H1 (cell line): Measurements from ENCODE around the gene CMIP. TPM values are rescaled to one million over a fixed set of nuclear protein-coding genes. Genes with fewer than 3 reads are reported as not detected.

Source experiments
- CTCF ChIA-PET: fragments of 300-600 bp; sonication (Branson Sonifier 250); formaldehyde crosslinking; loops from one replicate; lab custom pipeline; 2021; ENCODE audit not compliant: partially characterized antibody; lab: Charles Lee
- POLR2A ChIA-PET: fragments of 300-600 bp; sonication (Branson Sonifier 250); formaldehyde crosslinking; loops from one replicate; lab custom pipeline; 2021; ENCODE audit warnings: inconsistent platforms; ENCODE audit not compliant: partially characterized antibody; lab: Charles Lee
- DNase-seq, 2 experiments: peaks; one replicate each; pipeline versions ENCODE4 v3.0.0 to v3.0.0-alpha.2; 2010 to 2022; ENCODE audit warnings: low spot score in 2 of 2, low read depth in 1 of 2, mixed read lengths in 1 of 2
- FAIRE-seq: peaks from 2 replicates; lab custom pipeline; 2011; peaks lifted over from hg19 to GRCh38; lab: Jason Lieb, UNC
- H2AFZ ChIP-seq: 2 replicates; pipeline ENCODE4 v1.8.1; 2012; ENCODE audit warnings: low read length, inconsistent platforms
- H2AK5ac ChIP-seq: 2 replicates; pipeline ENCODE4 v1.6.1; 2013; ENCODE audit warnings: low read depth, low read length
- H2BK120ac ChIP-seq: replicated peaks from 2 replicates; pipeline ENCODE3; 2013; ENCODE audit warnings: low read depth, low read length, inconsistent platforms
- H2BK12ac ChIP-seq: 2 replicates; pipeline ENCODE4 v1.6.1; 2013; ENCODE audit warnings: low read depth, low read length
- H2BK15ac ChIP-seq: 2 replicates; pipeline ENCODE4 v1.6.1; 2013; ENCODE audit warnings: low read length
- H2BK20ac ChIP-seq: 2 replicates; pipeline ENCODE4 v1.6.1; 2013; ENCODE audit warnings: low read length
- H2BK5ac ChIP-seq: 2 replicates; pipeline ENCODE4 v1.6.1; 2013; ENCODE audit warnings: low read depth, low read length
- H3K14ac ChIP-seq: 2 replicates; pipeline ENCODE4 v1.6.1; 2013; ENCODE audit warnings: inconsistent platforms; ENCODE audit not compliant: insufficient read length
- H3K18ac ChIP-seq: 2 replicates; pipeline ENCODE4 v1.6.1; 2013; ENCODE audit warnings: low read length; ENCODE audit errors: extremely low read depth
- H3K23ac ChIP-seq: 2 replicates; pipeline ENCODE4 v1.6.1; 2013; ENCODE audit warnings: inconsistent platforms; ENCODE audit not compliant: insufficient read length
- H3K23me2 ChIP-seq: 2 replicates; pipeline ENCODE4 v1.6.1; 2013; ENCODE audit warnings: low read depth, low read length
- H3K27ac ChIP-seq: 2 replicates; pipeline ENCODE4 v1.6.1; 2011; ENCODE audit warnings: low read depth, low read length, inconsistent platforms
- H3K27me3 ChIP-seq, 4 experiments: replicated peaks in 1 of 4; 1 replicate in 1 of 4; 2 replicates in 3 of 4; pipeline versions ENCODE4 v1.6.1 to v1.8.1; 2011 to 2013; ENCODE audit warnings: low read length in 3 of 4, mild to moderate bottlenecking in 3 of 4, inconsistent platforms in 2 of 4, mixed read lengths in 2 of 4, moderate library complexity in 1 of 4; ENCODE audit not compliant: control insufficient read depth in 3 of 4, insufficient read depth in 3 of 4; ENCODE audit errors: extremely low read depth in 1 of 4
- H3K36me3 ChIP-seq, 4 experiments: 2 replicates each; pipeline versions ENCODE4 v1.6.1 to v1.8.1; 2011 to 2013; ENCODE audit warnings: mild to moderate bottlenecking in 4 of 4, low read length in 3 of 4, moderate library complexity in 2 of 4, control low read depth in 1 of 4, inconsistent platforms in 1 of 4; ENCODE audit not compliant: insufficient read depth in 4 of 4, control insufficient read depth in 2 of 4
- H3K4ac ChIP-seq: replicated peaks from 2 replicates; pipeline ENCODE3; 2013; ENCODE audit warnings: low read length, low read depth, mixed read lengths, inconsistent platforms; ENCODE audit not compliant: insufficient read length
- H3K4me1 ChIP-seq, 4 experiments: replicated peaks in 1 of 4; 1 replicate in 1 of 4; 2 replicates in 3 of 4; pipeline versions ENCODE4 v1.6.1 to v1.8.1; 2011 to 2013; ENCODE audit warnings: low read length in 3 of 4, inconsistent platforms in 2 of 4, mixed read lengths in 1 of 4; ENCODE audit not compliant: insufficient read depth in 4 of 4, control insufficient read depth in 3 of 4
- H3K4me2 ChIP-seq, 2 experiments: 2 replicates each; pipeline versions ENCODE4 v1.6.1 to v1.8.1; 2011 to 2013; ENCODE audit warnings: low read depth in 2 of 2, low read length in 2 of 2, control low read depth in 1 of 2, inconsistent platforms in 1 of 2, mild to moderate bottlenecking in 1 of 2; ENCODE audit not compliant: insufficient read depth in 1 of 2
- H3K4me3 ChIP-seq, 4 experiments: fragments of 200-600, 300-600 bp in 1 of 4; sonication (generic), shearing (Covaris generic), sonication (Bioruptor Twin) in 1 of 4; 2 replicates each; pipeline versions ENCODE4 v1.5.1 to v1.8.1; 2011 to 2016; ENCODE audit warnings: low read length in 4 of 4, low read depth in 3 of 4, control low read depth in 2 of 4, inconsistent platforms in 2 of 4, mild to moderate bottlenecking in 2 of 4, mixed read lengths in 1 of 4, moderate library complexity in 1 of 4; ENCODE audit not compliant: insufficient read depth in 2 of 4; ENCODE audit errors: extremely low read depth in 1 of 4
- H3K56ac ChIP-seq: replicated peaks from 2 replicates; pipeline ENCODE3; 2013; ENCODE audit warnings: low read depth, mild to moderate bottlenecking, mixed read lengths, low read length, inconsistent platforms; ENCODE audit not compliant: insufficient read length
- H3K79me1 ChIP-seq: 2 replicates; pipeline ENCODE4 v1.6.1; 2013; ENCODE audit warnings: low read depth, low read length, control low read depth
- H3K79me2 ChIP-seq, 2 experiments: 2 replicates each; pipeline versions ENCODE4 v1.6.1 to v1.8.1; 2012 to 2013; ENCODE audit warnings: low read length in 2 of 2, mild to moderate bottlenecking in 2 of 2, inconsistent platforms in 1 of 2; ENCODE audit not compliant: insufficient read depth in 2 of 2, control insufficient read depth in 1 of 2
- H3K9ac ChIP-seq, 4 experiments: replicated peaks in 1 of 4; 1 replicate in 1 of 4; 2 replicates in 3 of 4; pipeline versions ENCODE4 v1.6.1 to v1.8.1; 2011 to 2013; ENCODE audit warnings: low read depth in 3 of 4, low read length in 3 of 4, control low read depth in 2 of 4, mild to moderate bottlenecking in 2 of 4, moderate library complexity in 2 of 4, inconsistent platforms in 1 of 4; ENCODE audit errors: extremely low read depth in 1 of 4
- H3K9me3 ChIP-seq, 2 experiments: 2 replicates each; pipeline versions ENCODE4 v1.6.1 to v1.8.1; 2012 to 2013; ENCODE audit warnings: mild to moderate bottlenecking in 2 of 2, moderate library complexity in 2 of 2, control low read depth in 1 of 2, inconsistent platforms in 1 of 2, low read depth in 1 of 2, low read length in 1 of 2, mixed read lengths in 1 of 2; ENCODE audit not compliant: insufficient read depth in 2 of 2
- H4K20me1 ChIP-seq, 2 experiments: replicated peaks in 1 of 2; 2 replicates each; pipeline versions ENCODE3 to v1.8.1; 2011 to 2013; ENCODE audit warnings: inconsistent platforms in 2 of 2, low read length in 2 of 2, mild to moderate bottlenecking in 1 of 2; ENCODE audit not compliant: insufficient read depth in 2 of 2, control insufficient read depth in 1 of 2
- H4K5ac ChIP-seq: 2 replicates; pipeline ENCODE4 v1.6.1; 2013; ENCODE audit warnings: low read length, low read depth, mixed read lengths, inconsistent platforms; ENCODE audit not compliant: insufficient read length
- H4K8ac ChIP-seq: 2 replicates; pipeline ENCODE4 v1.8.0; 2013; ENCODE audit warnings: mild to moderate bottlenecking, moderate library complexity, low read length, inconsistent platforms; ENCODE audit not compliant: insufficient read depth; ENCODE audit errors: extremely low read depth
- H4K91ac ChIP-seq: replicated peaks from 2 replicates; pipeline ENCODE3; 2013; ENCODE audit warnings: low read length, mixed read lengths, inconsistent platforms; ENCODE audit not compliant: insufficient read length
- CHD2 ChIP-seq: IDR thresholded peaks from 2 replicates; pipeline ENCODE4 v1.6.1; 2012; ENCODE audit warnings: low read length, improper control_type of control experiment
- CREB1 ChIP-seq: IDR thresholded peaks from 2 replicates; pipeline ENCODE4 v1.6.1; 2012; ENCODE audit warnings: inconsistent platforms
- FOSL1 ChIP-seq: IDR thresholded peaks from 2 replicates; pipeline ENCODE4 v1.6.1; 2011; ENCODE audit warnings: mild to moderate bottlenecking, low read depth, low read length, moderate library complexity; ENCODE audit not compliant: insufficient read depth
- SP2 ChIP-seq: IDR thresholded peaks from 2 replicates; pipeline ENCODE4 v1.6.1; 2012; ENCODE audit warnings: mild to moderate bottlenecking, low read length, inconsistent platforms
- WGBS, 2 experiments: shearing (Covaris generic) in 1 of 2; methylation state at CpG; one replicate each; pipeline versions ENCODE4 v1.1.6 to v1.1.7; 2013 to 2015; ENCODE audit warnings: low lambda C conversion rate in 2 of 2, mixed read lengths in 2 of 2, inconsistent platforms in 1 of 2, low coverage in 1 of 2, missing lambda C conversion rate in 1 of 2; ENCODE audit not compliant: insufficient replicate concordance in 2 of 2, insufficient coverage in 1 of 2, insufficient read length in 1 of 2; ENCODE audit errors: extremely low coverage in 1 of 2, missing lambda C conversion rate in 1 of 2; 5-methylcytosine and 5-hydroxymethylcytosine counted together
- polyA plus RNA-seq, 7 experiments: library from polyadenylated mRNA; depleted of rRNA in 3 of 7; stranded (reverse) in 5 of 7; unstranded in 2 of 7; fragments of >200 nt in 5 of 7; fragments of 200-250 nt in 2 of 7; gene quantifications; 1 replicate in 5 of 7; 2 replicates in 1 of 7; 4 replicates in 1 of 7; pipeline versions ENCODE4 v1.2.1 to v1.2.3, GENCODE V29; 2011 to 2013; ENCODE audit warnings: missing spikeins in 2 of 7, mixed read lengths in 2 of 7
- total RNA-seq: library from RNA; stranded (reverse); fragmentation: NEBNext Ultra II Directional; extraction: Animal tissue kit (Norgen Biotek cat#: 25700); gene quantifications from 2 replicates; pipeline ENCODE4 v1.2.1, GENCODE V29; 2021
- TF ChIP-seq, protein P1 (sequence below): IDR thresholded peaks from 2 replicates; pipeline ENCODE4 v1.6.1; 2011; ENCODE audit warnings: low read length, improper control_type of control experiment
- TF ChIP-seq, protein P2 (sequence below): IDR thresholded peaks from 2 replicates; pipeline ENCODE4 v1.6.1; 2012; ENCODE audit warnings: inconsistent platforms

The CMIP gene
- total and polyA plus RNA-seq, 2 of the 8 experiments (the other 6 are each of a cell fraction or from before 2014, with no cell fraction given) = 7.9 to 53.2 TPM

DNA sequence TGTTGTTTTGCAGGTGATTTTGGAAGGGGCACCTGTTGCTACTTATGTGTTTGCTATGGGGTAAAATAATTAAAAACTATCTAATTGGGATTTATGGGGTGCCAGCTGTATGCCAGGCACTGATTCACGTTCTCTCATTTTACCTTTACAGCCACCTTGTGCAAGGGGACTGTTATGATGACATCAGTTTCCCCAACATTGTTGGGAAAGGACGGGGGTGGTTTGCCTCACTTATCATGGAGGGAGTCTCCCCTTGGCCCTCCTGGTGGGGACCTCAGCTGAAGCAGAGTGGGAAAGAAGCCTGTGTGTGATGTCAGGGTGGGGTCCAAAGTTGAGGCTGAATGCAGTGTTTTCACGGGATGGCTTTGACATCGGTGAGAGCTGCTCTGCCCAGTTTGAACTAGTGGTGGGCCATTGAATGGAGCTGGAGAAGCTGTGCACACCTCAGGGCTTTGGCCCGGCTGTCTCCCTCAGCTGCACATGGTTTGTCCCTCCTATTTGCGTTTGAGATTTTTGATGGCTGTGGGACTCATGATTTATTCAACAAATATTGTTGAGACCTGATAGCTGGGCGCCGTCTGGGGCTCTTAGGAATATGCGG lies 36.1 kb downstream of the CMIP start:
- H4K20me1 ChIP-seq = peaks cover 24 to 33% of the 10 kb centered on the region in 2 experiments
- no peak overlapping the region for H3K4me3 ChIP-seq
- H3K36me3 ChIP-seq = no peaks in the 10 kb centered on the region
- no peak overlapping the region for H3K4me2 ChIP-seq
- no peak overlapping the region for H3K23ac ChIP-seq
- H4K5ac ChIP-seq = no peak overlapping the region
- H2AFZ ChIP-seq = no peak overlapping the region
- no peak overlapping the region for H4K91ac ChIP-seq
- no peak overlapping the region for H2BK120ac ChIP-seq
- no peak overlapping the region for H2BK15ac ChIP-seq
- POLR2A ChIA-PET = no interaction called here
- peaks cover 39% of the 10 kb centered on the region for H3K79me1 ChIP-seq
- FAIRE-seq = no peak
- no peak overlapping the region for H2BK20ac ChIP-seq
- no peak overlapping the region for H2BK12ac ChIP-seq
- no peaks in the 10 kb centered on the region for H3K23me2 ChIP-seq
- H2AK5ac ChIP-seq = no peak overlapping the region
- no peaks in the 10 kb centered on the region for H3K9me3 ChIP-seq
- H3K79me2 ChIP-seq = peaks cover 4 to 94% of the 10 kb centered on the region in 2 experiments; a peak in 3 of 4 replicates
- no peaks in the 10 kb centered on the region for H3K27me3 ChIP-seq
- CTCF ChIA-PET = interaction anchor here (0.9 to 1.5 kb wide), 9 partner anchors 8 to 78 kb away, joined by 3 to 4 read pairs (median 3); no protein-coding TSS in a partner anchor
- 84% methylated on average over 9 of the region's 9 CpGs; no CpG with 5 or more reads in 1 of the 2 experiments for whole genome bisulfite sequencing, 2 experiments
- H3K27ac ChIP-seq = no peak overlapping the region
- H2BK5ac ChIP-seq = peak overlapping the region; percentile 22; the same call in 1 of the 2 replicates
- H3K18ac ChIP-seq = no peak overlapping the region
- no peak for DNase-seq
- no peak overlapping the region for H3K9ac ChIP-seq
- no peak overlapping the region for H3K4ac ChIP-seq
- H3K4me1 ChIP-seq = peaks cover 4 to 29% (median 7%) of the 10 kb centered on the region in 4 experiments
- H3K56ac ChIP-seq = no peak overlapping the region
- H4K8ac ChIP-seq = no peak overlapping the region
- no peak overlapping the region for H3K14ac ChIP-seq
- TF ChIP-seq, protein P1, sequence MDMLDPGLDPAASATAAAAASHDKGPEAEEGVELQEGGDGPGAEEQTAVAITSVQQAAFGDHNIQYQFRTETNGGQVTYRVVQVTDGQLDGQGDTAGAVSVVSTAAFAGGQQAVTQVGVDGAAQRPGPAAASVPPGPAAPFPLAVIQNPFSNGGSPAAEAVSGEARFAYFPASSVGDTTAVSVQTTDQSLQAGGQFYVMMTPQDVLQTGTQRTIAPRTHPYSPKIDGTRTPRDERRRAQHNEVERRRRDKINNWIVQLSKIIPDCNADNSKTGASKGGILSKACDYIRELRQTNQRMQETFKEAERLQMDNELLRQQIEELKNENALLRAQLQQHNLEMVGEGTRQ = no peak
- TF ChIP-seq, protein P2, sequence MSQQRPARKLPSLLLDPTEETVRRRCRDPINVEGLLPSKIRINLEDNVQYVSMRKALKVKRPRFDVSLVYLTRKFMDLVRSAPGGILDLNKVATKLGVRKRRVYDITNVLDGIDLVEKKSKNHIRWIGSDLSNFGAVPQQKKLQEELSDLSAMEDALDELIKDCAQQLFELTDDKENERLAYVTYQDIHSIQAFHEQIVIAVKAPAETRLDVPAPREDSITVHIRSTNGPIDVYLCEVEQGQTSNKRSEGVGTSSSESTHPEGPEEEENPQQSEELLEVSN = no peak
- TF ChIP-seq FOSL1 = no peak
- TF ChIP-seq CHD2 = no peak
- no peak for TF ChIP-seq SP2
- no peak for TF ChIP-seq CREB1
